HPDE6-E6E7 (cell line): ENCODE data around the gene UCK1.

Source experiments
- DNase-seq: peaks from one replicate; pipeline ENCODE4 v3.0.0; 2011; ENCODE audit warnings: missing footprints; ENCODE audit errors: extremely low spot score

Gene UCK1

GRCh38 chr9:131496844-131497405, 34.1 kb downstream of the UCK1 start:
- no peak for DNase-seq

GRCh38 chr9:131495785-131496184, 35.3 kb downstream of the UCK1 start:
- DNase-seq: no peak

- DNase-seq: no peak
Measured at GRCh38 chr9:131494296-131494870, 36.7 kb downstream of the UCK1 start.

GRCh38 chr9:131492070-131492469, 39.0 kb downstream of the UCK1 start:
- DNase-seq: no peak

- no peak for DNase-seq
Measured at GRCh38 chr9:131491001-131491710, 39.9 kb downstream of the UCK1 start.

GRCh38 chr9:131490514-131490913, 40.5 kb downstream of the UCK1 start:
- no peak for DNase-seq

- DNase-seq: no peak
Measured at GRCh38 chr9:131487621-131488031, 43.4 kb downstream of the UCK1 start.

GRCh38 chr9:131487001-131487400, 44.1 kb downstream of the UCK1 start:
- DNase-seq: no peak

GRCh38 chr9:131485728-131486422, 45.2 kb downstream of the UCK1 start:
- no peak for DNase-seq

GRCh38 chr9:131485206-131485605, 45.9 kb downstream of the UCK1 start:
- no peak for DNase-seq

GRCh38 chr9:131484560-131485185, 46.4 kb downstream of the UCK1 start:
- no peak for DNase-seq

- DNase-seq: no peak
Measured at GRCh38 chr9:131484051-131484445, 47.0 kb downstream of the UCK1 start.

GRCh38 chr9:131483319-131484050, 47.6 kb downstream of the UCK1 start:
- DNase-seq: no peak

GRCh38 chr9:131482343-131483006, 48.6 kb downstream of the UCK1 start:
- DNase-seq: no peak

- no peak for DNase-seq
Measured at GRCh38 chr9:131481441-131482342, 49.4 kb downstream of the UCK1 start.

GRCh38 chr9:131480258-131480657, 50.8 kb downstream of the UCK1 start:
- peak; percentile 22 for DNase-seq

- DNase-seq: no peak
Measured at GRCh38 chr9:131478911-131479310, 52.2 kb downstream of the UCK1 start.

- DNase-seq: no peak
Measured at GRCh38 chr9:131478421-131478868, 52.6 kb downstream of the UCK1 start.

GRCh38 chr9:131477816-131478419, 53.1 kb downstream of the UCK1 start:
- DNase-seq: no peak
